MCF 10A (cell line): ENCODE results near the gene ATP6V1B1. TPM values are rescaled to one million over a fixed set of nuclear protein-coding genes. Genes with fewer than 3 reads are reported as not detected.
A peak's percentile ranks its signal among the peaks of the same experiment; 100 is the strongest.

Source experiments
- BruUV-seq: library from RNA; stranded (reverse); fragments of 400-500 nt; replicated peaks from 2 replicates; lab custom pipeline; 2021; lab: Mats Ljungman, UMichigan
- CTCF ChIA-PET: fragments of 300-600 bp; sonication (Branson Sonifier 250); formaldehyde crosslinking; extraction: SDS; loops from one replicate; lab custom pipeline; 2021; ENCODE audit warnings: antibody characterized with exemption, inconsistent platforms; lab: Yijun Ruan, JAX
- POLR2A ChIA-PET: fragments of 300-600, 350-650 bp; sonication (Branson Sonifier 250); formaldehyde crosslinking; extraction: SDS; loops from one replicate; lab custom pipeline; 2020; ENCODE audit warnings: antibody characterized with exemption, inconsistent platforms; lab: Yijun Ruan, JAX
- DNase-seq: peaks from one replicate; pipeline ENCODE4 v3.0.0-alpha.2; 2018; ENCODE audit not compliant: unreplicated experiment
- H3K27ac Mint-ChIP-seq: one replicate; pipeline ENCODE4 v1.8.0; 2022; ENCODE audit warnings: mild to moderate bottlenecking, low read depth, mixed read lengths; ENCODE audit not compliant: unreplicated experiment
- H3K27me3 Mint-ChIP-seq: one replicate; pipeline ENCODE4 v1.8.0; 2022; ENCODE audit warnings: mixed read lengths; ENCODE audit not compliant: insufficient read depth, unreplicated experiment
- H3K36me3 Mint-ChIP-seq: one replicate; pipeline ENCODE4 v1.8.0; 2022; ENCODE audit warnings: mild to moderate bottlenecking, moderate library complexity, mixed read lengths; ENCODE audit not compliant: insufficient read depth, unreplicated experiment
- H3K4me1 Mint-ChIP-seq: one replicate; pipeline ENCODE4 v1.8.0; 2022; ENCODE audit warnings: mixed read lengths; ENCODE audit not compliant: insufficient read depth, unreplicated experiment
- H3K4me3 Mint-ChIP-seq: one replicate; pipeline ENCODE4 v1.8.0; 2022; ENCODE audit warnings: mild to moderate bottlenecking, moderate library complexity, mixed read lengths; ENCODE audit not compliant: unreplicated experiment
- H3K9me3 Mint-ChIP-seq: one replicate; pipeline ENCODE4 v1.8.0; 2022; ENCODE audit warnings: mixed read lengths; ENCODE audit not compliant: unreplicated experiment
- CTCF ChIP-seq: fragments of 200-600 bp; IDR thresholded peaks from one replicate; pipeline ENCODE4 v1.8.0; 2022; ENCODE audit warnings: antibody characterized with exemption, mild to moderate bottlenecking; ENCODE audit not compliant: unreplicated experiment
- intact Hi-C: fragments of 100-400 bp; cut with micrococcal nuclease; formaldehyde crosslinking; loops from 2 replicates; pipeline ENCODE4 v1.14.1; 2022
- total RNA-seq: library from RNA; stranded (reverse); gene quantifications from 2 replicates; pipeline ENCODE4 v1.2.3, GENCODE V29; 2022

ATP6V1B1 gene
- total RNA-seq, 1 experiment from 2014 or later = not detected

DNA sequence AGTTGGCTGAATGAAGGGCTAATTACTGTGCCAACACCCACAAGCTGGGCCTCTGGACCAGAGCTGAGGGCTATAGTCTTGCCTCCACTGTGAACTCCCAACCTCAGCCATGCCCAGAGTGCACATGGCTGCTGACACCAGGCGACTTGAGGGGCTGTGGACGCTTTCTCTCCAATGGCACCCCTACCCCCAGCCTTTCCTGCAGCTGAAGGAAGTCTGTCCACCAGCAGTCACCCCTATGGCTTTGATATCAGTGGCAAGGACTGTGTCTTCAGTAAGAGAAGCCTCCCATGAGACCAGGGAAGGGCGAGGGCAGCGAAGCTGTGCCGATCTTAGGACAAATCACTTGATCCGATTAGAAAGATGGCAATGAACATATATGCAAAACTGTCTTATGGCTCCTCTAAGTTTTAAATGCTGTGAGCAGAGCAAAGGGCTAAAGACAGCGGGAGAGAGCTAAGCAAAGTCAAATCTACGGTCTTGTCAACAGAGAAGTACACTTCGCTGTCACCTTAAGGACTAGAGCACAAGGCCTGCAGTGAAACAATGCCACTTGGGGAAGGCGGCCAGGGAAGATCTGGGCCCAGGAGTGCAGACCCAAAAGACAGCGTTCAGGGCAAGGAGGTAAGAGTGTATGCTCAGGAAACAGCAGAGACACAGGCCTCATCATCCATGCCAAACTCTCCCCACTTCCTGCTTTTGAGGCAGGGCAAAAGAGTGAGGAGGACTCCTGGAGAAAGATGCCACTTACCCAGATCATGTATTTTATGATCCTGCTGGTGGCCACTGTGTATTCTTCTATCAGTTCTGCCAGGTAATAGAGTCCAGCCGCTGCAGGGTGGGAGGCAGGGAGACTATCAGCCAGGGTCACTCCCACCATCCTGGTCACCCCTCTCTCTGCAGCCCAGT lies 57.5 kb downstream of the ATP6V1B1 start:
- no peak for DNase-seq
- TSS peak; percentile 34 for BruUV-seq
- Mint-ChIP-seq H3K9me3 (no peaks in the 10 kb centered on the region), H3K4me3 (peak overlapping the region; percentile 98), H3K27ac (peak overlapping the region; percentile 91), H3K27me3 (no peaks in the 10 kb centered on the region), H3K36me3 (peaks cover 35% of the 10 kb centered on the region), H3K4me1 (peaks cover 18% of the 10 kb centered on the region)
- ChIA-PET CTCF (interaction anchor here (0.8 to 1.8 kb wide), 3 partner anchors 9 to 45 kb away, joined by 3 to 5 read pairs (median 3); no protein-coding TSS in a partner anchor), POLR2A (interaction anchor here (0.7 to 1.6 kb wide), 4 partner anchors 15 to 224 kb away, joined by 4 to 5 read pairs (median 4); partner anchors contain the start of gene ANKRD53)
- intact Hi-C loops = no loop called here
- TF ChIP-seq CTCF = no peak

DNA sequence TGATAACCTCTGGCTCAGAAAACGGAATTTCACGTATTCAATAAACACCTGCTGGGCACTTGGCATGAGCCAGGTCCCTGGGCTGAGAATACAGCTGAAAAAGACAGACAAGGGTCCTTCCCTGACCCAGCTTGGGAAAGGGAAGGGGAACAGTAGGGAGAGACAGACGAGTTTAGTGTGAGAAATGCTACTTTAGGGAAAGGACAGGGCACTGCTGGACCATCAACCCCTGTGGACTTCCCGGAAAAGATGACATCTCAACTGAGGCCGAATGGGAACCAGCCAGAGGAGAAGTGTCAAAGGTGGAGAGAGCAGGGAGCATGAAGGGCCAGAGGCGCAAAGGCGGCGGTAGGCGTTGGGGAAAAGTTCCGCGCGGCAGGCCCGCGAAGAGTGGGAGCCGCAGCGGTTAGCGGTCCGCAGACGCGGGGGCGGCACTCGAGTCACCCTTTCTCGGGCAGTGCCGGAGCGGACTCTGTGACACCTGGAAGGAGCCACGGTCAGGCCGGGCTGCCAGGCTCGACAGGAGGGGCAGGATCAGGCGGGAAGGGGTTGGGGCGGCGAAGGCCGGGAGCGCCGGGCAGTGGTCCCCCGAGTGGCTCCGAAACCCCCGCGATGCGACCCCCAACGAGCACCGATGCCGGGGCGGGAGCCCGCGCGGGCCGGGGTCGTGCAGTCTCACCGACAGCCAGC lies 58.5 kb downstream of the ATP6V1B1 start:
- Mint-ChIP-seq H3K36me3 (peaks cover 27% of the 10 kb centered on the region), H3K4me3 (peak overlapping the region; percentile 98), H3K27me3 (no peaks in the 10 kb centered on the region), H3K27ac (peak overlapping the region; percentile 91), H3K4me1 (peaks cover 18% of the 10 kb centered on the region), H3K9me3 (no peaks in the 10 kb centered on the region)
- BruUV-seq = no TSS peak
- peak; percentile 24 for DNase-seq
- ChIA-PET POLR2A (interaction anchor here (0.6 to 0.9 kb wide), 5 partner anchors 16 to 225 kb away, joined by 4 to 5 read pairs (median 4); partner anchors contain the start of genes ANKRD53 and NAGK), CTCF (interaction anchor here (0.8 to 1.0 kb wide), 2 partner anchors 10 to 13 kb away, joined by 3 read pairs; no protein-coding TSS in a partner anchor)
- intact Hi-C loops = no loop called here
- no peak for TF ChIP-seq CTCF

DNA sequence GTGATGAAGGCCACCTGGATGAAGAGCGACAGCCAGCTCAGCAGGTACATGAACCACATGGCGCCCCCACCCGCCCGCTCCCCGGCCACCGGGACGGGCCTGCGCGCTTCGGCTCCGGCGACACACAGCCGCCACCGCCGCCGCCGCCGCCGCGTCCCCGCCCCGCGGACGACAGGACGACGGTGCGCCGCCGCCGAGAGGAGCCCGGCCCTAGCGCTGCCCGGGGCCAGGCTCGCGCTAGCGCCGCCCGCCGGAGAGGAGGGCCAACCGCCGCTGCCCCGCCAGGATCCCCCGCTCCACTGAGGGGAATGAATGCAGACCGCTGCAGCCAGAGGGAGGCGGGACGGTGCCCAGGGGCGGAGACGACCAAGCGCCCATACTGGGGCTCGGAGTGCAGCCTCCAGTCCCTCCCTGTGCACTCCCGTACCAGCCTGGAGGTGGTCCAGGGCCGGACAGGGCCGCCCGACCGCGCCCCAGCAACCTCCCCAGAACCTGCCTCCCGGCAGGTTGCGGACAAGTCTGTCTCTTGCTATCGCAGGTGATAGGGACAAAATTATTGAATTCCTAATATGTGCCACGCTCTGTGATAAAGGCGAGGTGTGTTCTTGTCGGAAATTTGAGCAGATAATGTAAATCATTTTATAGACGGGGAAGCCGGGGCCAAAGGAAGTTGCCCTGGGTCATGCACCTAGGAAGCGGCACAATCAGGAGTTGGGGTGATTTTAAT lies 59.2 kb downstream of the ATP6V1B1 start, which contains the start of gene TEX261:
TEX261 (minus strand) TSS at position 175 of the 727 bp plus-strand sequence; CDS start at position 59, 116 bp downstream.
- Mint-ChIP-seq H3K4me1 (peaks cover 18% of the 10 kb centered on the region), H3K36me3 (peaks cover 21% of the 10 kb centered on the region), H3K27me3 (no peaks in the 10 kb centered on the region), H3K27ac (peak within 1 kb of the TSS; percentile 91), H3K4me3 (peak within 1 kb of the TSS; percentile 98), H3K9me3 (no peaks in the 10 kb centered on the region)
- ChIA-PET POLR2A (interaction anchor here (0.6 to 0.9 kb wide), 2 partner anchors 73 kb away, joined by 4 to 5 read pairs; partner anchors contain the start of gene NAGK), CTCF (no interaction called here)
- no TSS peak for BruUV-seq
- intact Hi-C loops = loop anchor here (5.0 kb wide), 1 partner anchor 133 kb away; no protein-coding TSS in a partner anchor
- TF ChIP-seq CTCF = peak; percentile 61
- peak; percentile 84 for DNase-seq
